Right renal cortex interstitium (tissue), 3 donors: ENCODE results near the gene ADSL. TPM values are rescaled to one million over a fixed set of nuclear protein-coding genes. Genes with fewer than 3 reads are reported as not detected.
A peak's percentile ranks its signal among the peaks of the same experiment; 100 is the strongest.

ENCODE experiments used
- DNase-seq, 3 donors: peaks; one replicate each; pipeline ENCODE4 v3.0.0-alpha.2; 2013; ENCODE audit warnings: low read depth in 3 of 3, low spot score in 2 of 3
- polyA plus RNA-seq, 3 donors: library from polyadenylated mRNA; unstranded; fragments of 120-200 nt; gene quantifications; one replicate each; pipeline ENCODE4 v1.2.1, GENCODE V29; 2013; ENCODE audit not compliant: insufficient read length in 3 of 3

The ADSL gene
- polyA plus RNA-seq, 3 donors, result 104 to 109 (median 104) TPM

DNA sequence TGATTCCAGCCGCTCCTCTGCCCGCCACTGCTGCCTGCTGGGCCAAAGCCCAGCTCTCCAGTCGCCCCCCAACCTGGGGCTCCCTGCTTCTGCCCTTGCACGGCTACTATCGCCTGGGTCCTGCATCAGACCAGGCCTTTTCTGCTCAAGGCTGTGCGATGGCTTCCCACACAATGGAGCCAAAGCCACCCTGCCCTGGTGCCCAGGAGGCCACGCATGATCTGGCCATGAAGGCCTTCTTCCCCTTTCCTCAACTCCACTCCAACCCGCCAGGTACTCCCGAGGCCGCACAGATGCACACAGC is 69.9 kb downstream of the ADSL start:
- DNase-seq, result no peak

DNA sequence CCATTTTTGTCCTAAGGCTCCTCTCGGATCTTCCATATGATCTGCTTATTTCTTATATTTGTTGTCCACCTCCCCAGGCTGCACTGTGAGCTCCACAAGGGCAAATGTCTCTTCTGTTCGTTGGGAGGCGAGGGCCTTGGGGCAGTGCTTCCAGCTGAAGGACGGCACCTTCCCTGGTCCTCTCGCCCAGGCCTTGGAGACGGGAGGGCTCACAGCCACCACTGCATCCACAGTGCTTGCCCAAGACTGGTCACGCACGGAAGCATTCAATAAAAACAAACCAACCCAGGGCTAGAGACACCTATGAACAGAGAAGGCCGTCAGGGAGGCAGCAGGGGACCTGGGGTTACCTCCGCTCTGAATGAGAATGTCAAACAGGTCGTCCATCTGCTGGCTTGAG is 70.3 kb downstream of the ADSL start:
- no peak for DNase-seq

DNA sequence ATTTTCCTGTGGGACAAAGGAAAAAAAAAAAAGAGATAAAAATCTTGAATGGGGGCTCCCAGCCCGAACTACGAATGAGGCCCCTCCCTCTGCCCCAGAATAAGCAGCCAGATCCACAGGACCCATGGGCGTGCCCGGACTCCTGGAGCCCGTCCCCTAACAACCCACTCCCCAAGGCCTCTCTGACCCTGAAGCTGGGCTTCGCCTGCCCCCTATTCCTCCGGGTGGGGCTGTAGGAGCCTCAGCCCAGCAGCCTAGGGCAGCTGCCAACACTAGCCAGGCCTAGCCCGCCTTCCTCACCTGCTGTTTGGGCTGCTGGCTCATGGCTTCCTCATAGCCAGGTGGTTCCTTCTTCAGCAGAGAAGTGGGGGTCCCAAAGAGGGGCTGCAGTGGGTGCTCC is 70.7 kb downstream of the ADSL start:
- DNase-seq, result no peak

DNA sequence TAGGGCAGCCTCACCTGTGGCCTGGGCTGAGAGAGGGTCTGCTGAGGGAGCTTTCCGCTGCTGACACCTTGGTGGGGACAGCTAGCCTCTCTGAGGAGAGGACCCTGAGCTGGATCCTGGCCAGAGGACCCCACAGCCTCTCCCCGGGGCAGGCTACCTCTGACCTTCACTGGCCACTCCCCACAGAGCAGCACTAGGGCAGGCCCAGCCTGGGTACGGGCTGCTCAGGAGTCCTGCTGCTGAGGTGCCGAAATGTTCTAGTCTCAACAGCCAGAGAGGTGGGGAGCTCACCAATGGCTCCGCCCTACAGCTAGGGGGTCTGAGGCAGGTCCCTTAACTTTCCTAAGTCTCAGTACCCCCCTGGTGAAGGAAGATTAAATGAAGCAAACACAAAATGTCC is 71.6 kb downstream of the ADSL start:
- no peak for DNase-seq

DNA sequence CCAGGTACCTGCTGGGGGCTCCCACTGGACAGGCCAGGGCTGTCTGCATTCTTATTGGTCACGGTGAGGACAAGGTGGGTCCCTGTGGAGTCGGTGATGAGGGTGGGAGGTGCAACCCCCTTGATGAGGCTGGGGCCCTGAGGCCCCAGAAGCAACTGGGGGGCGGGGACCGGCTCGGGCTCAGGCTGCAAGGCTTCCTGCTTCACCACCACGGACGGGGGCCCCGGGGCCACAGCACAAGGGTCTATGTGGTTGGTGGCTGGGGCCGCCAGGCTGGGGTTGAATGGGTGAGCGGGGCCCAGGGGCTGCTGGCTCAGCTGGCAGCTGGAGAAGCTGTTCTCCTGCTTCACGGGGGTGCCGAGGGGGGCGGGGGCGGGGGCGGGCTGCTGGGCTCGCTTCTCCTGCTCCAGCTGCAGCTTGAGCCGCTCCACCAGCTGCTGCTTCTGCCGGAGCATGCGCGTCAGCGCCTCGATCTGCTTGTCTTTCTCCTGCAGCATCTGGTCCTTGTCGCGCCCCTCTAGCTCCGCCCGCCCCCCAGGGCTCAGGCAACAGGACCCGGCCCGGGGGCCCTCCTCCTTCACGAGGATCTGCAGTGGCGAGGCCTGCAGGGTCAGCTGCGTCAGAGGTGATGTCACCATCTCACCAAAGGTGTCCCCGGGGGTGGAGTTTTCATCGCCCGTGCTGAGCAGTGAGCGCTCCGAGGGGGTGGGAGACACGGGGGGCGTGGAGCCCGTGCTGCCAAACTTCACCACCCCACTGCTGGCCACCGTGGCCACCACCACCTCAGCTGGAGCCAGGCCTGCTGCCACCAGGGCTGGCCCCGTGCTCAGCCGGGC is 72.3 kb downstream of the ADSL start:
- peak in 1 of 3 donors; percentile 39 for DNase-seq

DNA sequence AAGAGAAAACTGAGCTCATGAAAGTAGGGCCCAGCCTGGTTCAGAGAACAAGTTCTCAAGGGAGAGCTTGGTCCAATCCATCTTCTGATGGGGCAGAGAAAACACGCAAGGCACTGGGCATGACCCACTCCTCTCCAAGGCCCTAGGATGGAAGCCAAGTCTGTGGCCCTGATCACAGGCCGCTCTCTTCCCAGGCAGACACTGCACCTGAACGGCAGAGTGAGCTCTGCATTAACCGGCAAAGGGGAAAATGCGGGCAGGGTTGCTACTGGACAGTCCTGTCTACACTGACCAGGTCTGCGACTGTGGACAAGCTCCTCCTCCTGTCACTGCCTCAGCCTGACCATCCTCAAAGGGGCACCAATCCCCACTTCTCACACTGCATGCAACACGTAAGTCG is 73.4 kb downstream of the ADSL start:
- no peak for DNase-seq

DNA sequence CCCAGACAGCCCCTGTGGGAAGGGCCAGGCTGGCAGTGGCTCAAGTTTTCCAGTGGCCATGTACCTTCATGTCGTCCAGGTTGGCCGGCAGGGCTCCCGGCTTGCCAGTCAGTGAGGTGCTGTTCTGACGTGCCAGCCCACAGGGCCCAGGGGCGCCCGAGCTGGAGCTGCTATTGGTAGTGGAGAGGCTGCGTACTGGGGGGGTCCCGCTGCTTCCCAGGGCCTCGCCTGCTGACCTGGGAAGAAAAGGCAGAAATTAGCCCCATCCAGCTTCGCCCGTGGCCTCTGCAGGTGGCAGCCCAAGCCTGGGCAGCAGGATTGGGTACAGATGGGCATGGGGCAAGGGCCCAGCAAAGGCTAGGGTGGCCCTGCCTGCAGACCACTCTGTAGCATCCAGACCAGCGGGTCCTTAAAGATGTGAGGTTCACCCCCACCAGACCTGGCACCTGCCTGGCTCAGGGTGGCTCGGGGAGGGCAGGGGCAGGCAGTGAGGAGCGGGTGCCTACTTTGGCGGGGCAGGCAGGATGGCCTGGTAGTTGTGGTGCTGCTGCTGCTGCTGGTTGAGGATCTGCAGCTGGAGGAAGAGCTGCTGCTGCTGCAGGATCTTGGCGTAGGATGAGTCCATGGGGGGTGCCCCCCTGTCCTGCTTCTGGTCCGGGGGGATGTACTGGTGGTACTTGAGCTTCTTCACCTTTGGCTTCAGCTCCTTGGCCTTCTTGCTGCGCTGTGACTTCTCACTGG is 74.2 kb downstream of the ADSL start:
- no peak for DNase-seq

DNA sequence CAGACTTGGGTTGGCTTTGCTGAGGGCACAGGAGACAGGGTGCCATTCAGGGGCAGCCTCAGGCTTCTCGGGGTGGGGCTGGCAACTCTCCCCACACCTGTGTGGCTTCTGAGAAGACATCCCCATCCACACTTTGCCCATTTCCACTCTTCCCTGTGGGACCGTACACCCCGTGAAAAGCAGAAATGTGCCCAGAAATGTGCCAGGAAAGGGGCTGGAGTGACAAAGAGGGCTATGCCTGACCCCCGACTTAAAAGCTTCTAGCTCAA is 74.7 kb downstream of the ADSL start:
- no peak for DNase-seq

DNA sequence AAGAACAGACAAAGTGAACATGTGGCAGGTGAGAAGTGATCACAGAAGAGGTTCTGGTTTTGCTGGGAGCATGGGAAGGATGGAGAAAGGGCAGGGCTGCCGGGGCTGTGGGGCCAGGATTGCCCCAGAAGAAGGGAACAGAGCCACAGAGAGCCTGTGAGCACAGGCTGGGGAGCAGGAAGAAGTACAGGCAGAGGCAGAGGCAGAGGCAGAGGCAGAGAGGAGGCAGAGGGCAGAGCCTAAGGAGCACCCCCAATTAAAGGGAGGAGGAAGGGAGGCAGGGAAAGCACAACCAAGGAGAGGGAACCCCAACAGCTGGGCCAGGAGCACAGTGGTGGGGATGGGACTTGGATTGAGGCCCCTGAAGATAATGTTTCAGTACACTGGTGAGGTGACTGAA is 75.6 kb downstream of the ADSL start:
- DNase-seq, result no peak

DNA sequence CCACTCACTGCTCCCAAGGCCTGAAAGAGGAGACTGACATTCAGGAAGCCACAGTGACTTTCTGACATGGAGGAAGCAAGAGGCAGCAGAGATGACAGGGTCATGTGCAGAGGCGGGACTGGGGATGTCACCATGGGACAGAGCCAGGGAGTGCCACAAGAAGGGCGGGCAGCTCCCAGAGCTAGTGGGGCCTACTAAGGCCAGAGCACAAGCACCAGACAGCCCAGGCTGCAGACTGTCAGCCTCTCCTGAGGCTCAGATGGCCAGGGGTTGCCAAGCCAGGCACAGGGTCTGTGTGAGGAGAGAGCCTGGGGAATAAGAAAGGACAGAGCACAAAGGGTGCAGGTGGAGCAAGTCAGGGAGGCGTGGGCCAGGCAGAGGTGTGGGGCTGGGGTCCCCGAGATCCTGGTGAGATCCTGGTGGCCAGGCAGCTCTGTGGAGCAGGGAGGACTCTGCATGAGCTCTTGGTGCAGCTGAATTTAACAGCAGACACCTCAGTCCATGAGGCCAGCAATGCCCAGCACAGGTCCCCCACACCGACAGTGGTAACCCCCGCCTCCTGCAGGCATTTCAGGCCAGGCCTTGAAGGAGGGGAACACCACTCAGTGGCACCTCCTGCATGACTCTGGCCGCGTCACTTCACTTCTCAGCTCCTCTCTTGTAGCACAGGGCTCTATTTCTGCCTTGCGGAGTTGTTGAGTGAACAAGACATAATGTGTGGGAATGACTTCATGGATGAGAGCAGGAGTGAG is 76.4 kb downstream of the ADSL start:
- no peak for DNase-seq

DNA sequence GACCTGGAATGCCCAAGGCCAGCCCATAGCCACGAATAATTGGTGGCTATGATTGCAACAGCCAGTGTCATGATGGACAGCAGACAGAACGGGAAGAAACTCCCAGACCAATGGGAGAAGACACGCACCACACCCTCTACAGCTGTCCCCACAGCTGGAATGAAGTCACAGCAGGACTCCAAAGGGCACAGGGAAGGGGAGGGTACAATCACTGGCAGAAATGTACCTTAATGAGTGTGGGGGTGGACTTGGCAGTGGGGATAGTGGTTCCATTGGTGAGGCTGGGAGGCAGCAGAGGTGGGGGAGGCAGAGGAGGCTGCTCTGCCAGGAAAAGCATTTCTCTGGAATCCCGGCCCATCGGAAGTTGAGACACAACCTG is 77.0 kb downstream of the ADSL start:
- DNase-seq, result no peak

DNA sequence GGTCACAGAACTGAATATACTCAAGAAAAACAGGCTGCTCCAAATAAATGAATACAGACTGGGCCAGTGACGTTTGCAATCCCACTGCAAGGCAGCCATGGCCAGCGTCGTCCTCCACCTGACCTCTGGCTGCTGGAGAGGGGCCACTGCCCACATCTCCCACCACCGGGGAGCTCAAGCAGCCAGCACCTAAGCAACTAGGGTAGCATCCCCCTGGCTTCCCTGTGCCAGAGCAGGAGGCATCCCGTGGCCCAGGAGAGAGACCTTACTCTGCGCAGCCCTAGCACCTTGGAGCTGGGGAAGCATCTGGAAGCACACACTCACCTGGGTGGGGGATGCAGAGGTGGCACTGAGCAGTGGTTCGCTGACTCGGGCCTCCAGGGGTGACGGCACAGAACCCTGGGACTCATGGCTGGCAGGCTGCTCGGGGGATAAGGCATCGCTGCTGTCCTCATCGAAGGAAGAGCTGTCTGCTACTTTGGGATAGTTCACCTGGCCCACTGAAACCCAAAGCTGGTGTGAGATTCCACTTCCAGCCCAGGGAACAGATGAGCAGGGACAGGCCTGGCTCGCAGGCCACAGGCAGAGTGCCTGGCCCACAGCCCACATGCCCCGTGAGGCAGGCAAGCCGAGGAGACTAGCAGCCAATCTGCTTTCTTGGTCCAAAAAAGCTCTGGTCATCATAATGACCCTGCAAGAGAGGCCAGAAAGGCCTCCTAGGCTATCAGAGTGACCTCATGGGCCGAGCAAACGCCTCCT is 77.8 kb downstream of the ADSL start:
- no peak for DNase-seq

DNA sequence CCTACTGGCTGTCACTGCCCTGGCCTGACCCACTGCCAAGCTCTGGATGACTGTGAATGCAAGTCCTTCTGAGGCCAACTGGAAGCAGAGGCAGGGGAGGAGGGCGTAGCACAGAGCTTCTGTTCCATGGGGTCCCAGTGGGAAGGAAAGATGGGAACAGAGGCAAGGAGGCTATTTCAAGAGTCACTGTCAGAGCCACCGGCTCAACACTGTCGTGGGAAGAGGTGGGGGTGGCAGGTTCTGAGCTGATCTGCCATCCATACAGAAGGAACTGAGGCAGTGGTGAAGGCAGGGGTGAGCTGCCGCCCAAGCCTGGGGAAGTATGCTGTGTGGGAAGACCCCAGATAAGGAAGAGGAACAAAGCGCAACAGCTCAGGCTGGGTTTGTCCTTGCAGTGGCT is 78.8 kb downstream of the ADSL start:
- DNase-seq, result no peak

DNA sequence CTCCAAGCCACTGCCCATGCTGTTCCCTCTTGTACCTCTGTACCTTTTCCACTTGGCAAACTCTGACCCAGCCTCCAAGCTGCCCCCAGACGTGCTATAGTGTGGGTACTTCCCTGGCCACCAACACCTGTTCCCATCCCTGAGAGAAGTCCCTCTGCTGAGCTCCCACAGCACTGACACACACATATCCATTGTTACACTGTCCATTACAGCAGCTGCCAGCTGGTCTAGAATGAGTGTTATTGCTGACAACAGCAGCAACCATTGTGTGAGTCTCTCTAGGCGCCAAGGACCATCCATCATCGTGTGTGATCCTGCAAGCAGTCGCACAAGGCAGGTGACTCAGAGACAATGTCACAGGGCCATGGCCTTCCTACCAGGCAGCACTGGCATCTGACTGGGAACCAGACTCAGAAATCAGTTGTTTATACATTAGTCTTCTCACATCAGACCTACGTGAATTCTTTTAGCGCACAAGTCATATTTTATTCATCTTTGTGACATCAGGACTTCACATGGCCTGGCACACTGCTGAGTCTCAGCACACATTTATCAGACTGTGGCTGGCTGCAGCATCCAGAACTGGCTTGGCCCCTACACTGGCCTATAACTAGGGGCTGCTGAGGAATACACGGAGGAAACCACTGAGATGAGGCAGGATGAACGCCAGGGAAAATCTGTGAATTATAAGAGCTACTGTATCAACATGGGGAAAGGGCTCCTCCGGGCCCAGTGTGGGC is 80.5 kb downstream of the ADSL start:
- DNase-seq, result no peak

DNA sequence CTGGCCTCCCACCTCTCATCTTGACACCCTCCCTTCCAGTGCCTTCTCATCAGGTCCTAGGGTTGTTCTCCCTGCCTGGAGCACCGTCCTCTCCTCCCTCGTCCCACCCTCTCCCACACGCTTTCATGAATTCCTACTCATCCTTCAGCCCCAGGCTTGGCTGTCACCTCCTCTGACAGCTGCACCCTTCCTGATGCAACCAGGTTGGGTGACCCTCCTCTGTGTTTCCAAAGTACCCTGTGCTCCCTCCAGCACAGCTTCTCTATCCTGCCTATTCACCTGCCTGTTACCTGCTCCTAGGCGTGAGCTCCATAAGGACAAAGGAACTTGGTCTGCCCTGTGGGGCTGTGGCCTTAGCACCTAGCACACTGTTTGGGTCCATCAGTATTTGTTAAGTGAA is 82.5 kb downstream of the ADSL start:
- no peak for DNase-seq

DNA sequence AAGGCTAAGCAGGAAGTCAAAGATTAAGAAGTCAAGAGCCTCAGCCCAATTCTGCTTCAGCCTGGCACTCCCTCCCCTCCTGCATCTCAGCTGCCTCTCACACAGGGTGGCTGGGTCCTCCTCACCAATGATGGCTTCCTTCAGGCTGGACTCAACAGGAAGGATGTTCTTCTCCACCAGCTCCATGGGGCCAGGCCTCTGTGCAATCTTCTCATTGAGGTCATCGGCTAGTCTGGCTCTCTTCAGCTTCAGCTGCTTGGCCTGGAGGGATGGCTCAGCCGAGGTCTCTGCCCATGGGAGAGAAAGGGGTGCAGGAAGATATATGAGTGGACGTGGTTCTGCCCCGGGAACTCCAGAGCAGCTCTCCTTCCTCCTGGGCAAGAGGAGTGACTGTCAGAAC is 83.2 kb downstream of the ADSL start:
- DNase-seq, result no peak

DNA sequence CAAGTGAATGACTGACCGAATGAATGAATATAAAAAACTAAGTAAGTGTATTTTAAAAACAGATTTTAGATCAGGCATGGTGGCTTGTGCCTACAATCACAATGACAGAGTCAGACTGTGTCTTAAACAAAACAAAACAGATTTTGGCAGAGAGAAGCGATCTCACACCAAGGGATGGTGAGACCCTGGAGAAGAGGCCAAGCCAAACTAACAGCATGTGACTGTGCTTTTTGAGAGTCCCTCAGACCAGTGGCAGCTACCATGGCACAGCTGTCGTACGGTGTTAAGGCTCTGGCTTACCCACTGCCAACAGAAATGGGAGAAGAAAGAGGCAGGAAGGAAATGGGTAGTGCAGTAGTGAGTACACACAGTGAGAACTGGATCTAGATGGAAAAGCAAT is 84.7 kb downstream of the ADSL start:
- DNase-seq, result no peak

DNA sequence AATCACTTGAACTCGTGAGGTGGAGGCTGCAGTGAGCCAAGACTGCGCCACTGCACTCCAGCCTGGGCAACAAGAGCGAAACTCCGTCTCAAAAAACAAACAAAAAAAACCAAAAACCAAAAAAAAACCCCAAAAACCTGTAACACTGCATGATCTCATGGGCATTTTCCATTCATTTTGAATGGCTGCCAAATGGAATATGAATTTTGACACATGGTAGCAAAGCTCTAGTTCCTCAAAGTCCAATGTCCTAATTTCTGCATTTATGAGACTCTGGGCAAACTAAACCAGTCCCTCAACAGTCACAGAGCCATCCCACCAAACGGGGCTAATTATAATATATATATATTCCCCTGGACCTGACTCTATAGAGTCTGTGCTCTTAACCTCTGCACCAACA is 85.9 kb downstream of the ADSL start:
- DNase-seq, result no peak

DNA sequence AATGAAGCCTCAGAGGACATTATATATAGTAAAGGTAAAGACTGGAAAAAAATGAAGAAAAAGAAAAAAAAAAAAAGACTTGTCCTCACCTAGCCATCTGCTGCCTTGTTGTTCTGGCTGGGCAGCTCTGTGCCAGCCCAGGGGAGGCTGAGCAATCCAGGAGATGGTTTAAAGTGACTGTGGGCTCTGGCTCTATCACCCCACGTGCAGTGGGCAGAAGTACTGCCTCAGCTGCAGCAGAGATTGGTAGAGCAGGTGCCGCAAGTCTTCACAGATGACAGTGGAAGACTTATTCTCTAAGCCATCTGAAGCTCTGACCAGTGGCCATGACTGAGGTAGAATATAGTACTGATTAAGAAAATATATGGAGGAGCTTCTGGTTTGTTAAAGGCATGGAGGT is 86.3 kb downstream of the ADSL start:
- DNase-seq, result no peak

DNA sequence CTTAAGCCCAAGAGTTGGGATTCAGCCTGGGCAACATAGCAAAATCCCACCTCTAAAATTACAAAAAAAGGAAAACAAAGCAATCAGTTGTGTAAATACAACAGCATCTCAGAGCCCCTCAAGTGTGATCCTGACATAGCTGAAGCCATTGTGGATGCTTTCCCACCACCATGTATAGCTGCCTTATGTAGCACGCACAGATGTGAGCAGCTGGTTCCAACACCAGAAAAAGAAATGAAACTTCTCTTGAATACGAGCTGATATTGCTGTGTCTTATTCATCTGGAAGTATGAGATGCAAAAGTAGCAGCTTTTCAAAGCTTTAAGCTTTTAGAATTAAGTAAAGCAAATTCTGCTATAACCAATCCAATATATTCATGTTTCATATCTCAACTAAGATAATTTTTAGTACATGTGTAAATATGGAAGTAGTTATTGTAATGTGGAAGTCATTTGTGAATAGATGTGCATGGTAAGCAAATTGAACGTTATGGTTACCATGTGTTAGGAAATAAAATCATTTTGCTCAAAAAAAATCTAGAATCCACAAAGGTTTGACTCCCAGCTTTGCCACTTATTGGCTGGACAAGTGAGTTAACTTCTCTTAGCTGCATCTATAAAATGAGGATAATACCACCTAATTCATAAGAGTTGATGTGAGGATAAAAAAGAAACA is 87.3 kb downstream of the ADSL start:
- no peak for DNase-seq
